Heart left ventricle (tissue), 13 donors: ENCODE results near the gene OXA1L.

Source experiments
- CTCF ChIP-seq, 12 donors: fragments of 200-600 bp; sonication (generic) in 4 of 12; IDR thresholded peaks; one replicate each; pipeline versions ENCODE4 v1.5.0 to v1.8.0; 2018 to 2022; ENCODE audit warnings: antibody characterized with exemption in 12 of 12, mild to moderate bottlenecking in 5 of 12
- POLR2A ChIP-seq, 2 donors: fragments of 450-650 bp; IDR thresholded peaks; one replicate each; pipeline ENCODE4 v1.6.1; 2017; ENCODE audit warnings: antibody characterized with exemption in 2 of 2, mild to moderate bottlenecking in 2 of 2, moderate library complexity in 2 of 2
- donor health status: ischemic (EF 13 %, LVEDD 7.1; RV severe dilation, severe dysfunction).
- donor health status: DM: no; HTN: yes; CAD: no.
- donor health status: DM: no; HTN: no; CAD: no.
- donor health status: ischemic (EF 25% LVEDD 6.9; RV normal size, moderate dysfunction).
- donor health status: ischemic (EF 25% LVEDD 5.7; RV mildly dilated, moderate dysfunction).
- donor health status: ischemic (EF 35%, LVEDD 5.7; RV mildly dilated, moderate dysfunction).
- donor health status: nonischemic (EF 11% LVEDD 7.7; RV severe dilation, severe dysfunction).
- donor health status: DM: yes; HTN: yes; CAD: no.
- donor health status: PGD.
- donor health status: ischemic (EF 29% LVEDD 5.4; RV normal size, mild dysfunction).
- donor health status: nonischemic (EF 23%, LVEDD 6.1; RV moderate dilation, normal function).

GRCh38 chr14:22735096-22735495 is 31.4 kb upstream of the OXA1L start:
- TF ChIP-seq CTCF (IDR thresholded peaks at IDR 0.05) (no peak), POLR2A (IDR thresholded peaks at IDR 0.05) (no peak)
